HG02884 (cell line): ENCODE results near the gene PRR5.

Experiments
- ATAC-seq: cut with Tn5 transposase; IDR thresholded peaks from one replicate; pipeline ENCODE4 v1.9.1; 2021; ENCODE audit warnings: mild to moderate bottlenecking, moderate library complexity; ENCODE audit not compliant: unreplicated experiment

PRR5 gene

GRCh38 chr22:44711690-44712555 lies 9.9 kb downstream of the PRR5 start:
- ATAC-seq: no peak

GRCh38 chr22:44712962-44713361 lies 11.0 kb downstream of the PRR5 start:
- no peak for ATAC-seq

DNA sequence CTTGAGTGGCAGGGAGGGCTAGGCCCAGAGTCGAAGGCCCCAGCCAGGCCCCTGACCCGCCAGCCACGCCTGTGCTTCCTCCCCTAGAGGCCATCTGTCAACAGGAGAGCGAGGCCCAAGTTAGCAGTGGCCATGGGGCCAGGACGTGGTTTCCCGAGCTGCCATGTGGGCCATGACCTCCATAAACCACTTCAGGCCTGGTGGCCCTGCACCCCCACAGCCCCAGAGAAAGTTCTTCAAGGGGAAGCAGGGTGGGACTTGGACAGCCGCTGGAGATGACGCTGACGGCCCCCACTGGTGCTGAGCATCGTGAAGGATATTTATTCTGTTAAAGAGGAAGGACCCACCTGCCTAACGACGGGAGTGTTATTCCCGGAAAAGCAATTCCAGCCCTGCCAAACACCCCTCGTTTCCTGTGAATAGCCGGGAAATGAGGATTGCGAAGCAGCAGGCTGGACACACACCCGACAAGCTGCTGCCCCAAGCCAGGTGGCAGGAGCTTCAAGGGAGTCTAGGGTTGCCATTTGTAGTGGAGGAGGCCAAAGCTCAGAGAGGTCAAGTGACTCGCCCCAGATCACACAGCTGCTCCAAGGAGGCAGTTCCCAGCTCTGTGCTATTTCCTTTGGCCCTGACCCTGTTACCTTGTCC lies 12.8 kb downstream of the PRR5 start:
- no peak for ATAC-seq

DNA sequence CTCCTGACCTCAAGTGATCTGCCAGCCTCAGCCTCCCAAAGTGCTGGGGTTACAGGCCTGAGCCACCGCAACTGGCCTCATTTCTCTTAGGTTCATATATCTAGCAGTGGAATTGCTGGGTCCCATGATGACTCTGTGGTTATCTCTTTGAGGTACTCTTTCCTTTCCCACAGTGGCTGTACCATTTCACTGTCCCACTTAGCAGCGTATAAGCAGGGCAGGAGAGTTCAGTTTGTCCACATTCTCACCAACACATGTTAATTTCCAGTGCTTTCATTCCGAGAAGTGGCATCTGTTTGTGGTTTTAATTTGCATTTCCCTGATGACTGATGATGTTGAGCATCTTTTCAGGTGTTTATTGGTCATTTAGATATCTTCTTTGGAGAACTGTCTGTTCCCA lies 16.4 kb downstream of the PRR5 start:
- ATAC-seq: no peak

- ATAC-seq: no peak
Measured at GRCh38 chr22:44719586-44720368, 17.8 kb downstream of the PRR5 start.

DNA sequence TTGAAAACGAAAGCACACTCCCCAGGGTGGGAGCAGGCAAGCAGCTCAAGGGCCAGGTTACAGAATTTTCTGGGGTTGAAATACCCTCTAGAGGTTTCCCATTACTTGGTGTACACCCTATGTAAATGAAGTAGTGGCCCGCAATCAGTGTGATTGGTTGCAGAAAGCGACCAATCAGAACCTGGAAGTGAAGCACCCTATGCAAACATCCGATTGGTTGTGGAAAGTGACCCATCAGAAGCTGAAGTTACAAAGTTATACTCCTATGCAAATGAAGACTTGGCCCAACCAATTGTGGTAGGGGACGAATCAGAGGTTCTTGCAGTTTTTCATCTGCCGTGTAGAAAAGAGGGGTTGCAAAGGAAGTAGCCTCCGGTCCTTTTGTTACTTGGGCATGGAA lies 19.2 kb downstream of the PRR5 start:
- ATAC-seq: no peak

DNA sequence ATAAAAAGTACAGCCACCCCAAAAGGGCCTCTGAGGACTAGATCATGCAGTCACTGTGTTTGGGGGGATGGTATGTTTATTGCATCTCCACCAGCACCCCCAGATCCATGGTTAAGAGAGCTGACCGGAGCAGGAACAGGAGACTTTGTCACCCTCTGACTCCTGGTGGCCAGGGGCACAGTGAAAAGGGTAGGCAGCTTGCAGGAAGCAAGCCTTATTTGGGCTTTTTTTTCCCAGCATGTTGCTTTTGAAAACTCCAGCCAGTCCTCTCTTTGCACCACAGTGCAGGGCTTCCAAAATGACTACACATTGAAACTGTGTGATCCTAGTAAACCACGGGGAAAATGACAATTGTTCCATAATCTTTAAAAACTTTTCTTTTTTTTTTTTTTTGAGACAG lies 20.6 kb downstream of the PRR5 start:
- no peak for ATAC-seq

DNA sequence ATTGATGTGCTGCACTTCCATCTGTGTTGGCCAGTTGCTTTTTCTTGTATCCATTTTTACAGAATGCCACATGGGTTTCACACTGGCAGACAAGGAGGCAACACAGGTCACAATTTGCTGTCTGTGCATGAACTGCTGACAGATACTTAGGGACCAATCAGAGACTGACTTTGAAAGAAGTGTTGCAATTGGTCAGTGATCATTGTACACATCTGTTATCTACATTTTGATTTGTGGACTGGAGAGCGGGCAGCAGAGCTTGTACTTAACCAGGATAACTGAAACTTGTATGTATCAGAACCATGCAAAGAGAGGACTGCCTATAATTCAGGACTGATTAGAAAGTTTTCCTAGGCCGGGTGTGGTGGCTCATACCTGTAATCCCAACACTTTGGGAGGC lies 21.8 kb downstream of the PRR5 start:
- no peak for ATAC-seq

DNA sequence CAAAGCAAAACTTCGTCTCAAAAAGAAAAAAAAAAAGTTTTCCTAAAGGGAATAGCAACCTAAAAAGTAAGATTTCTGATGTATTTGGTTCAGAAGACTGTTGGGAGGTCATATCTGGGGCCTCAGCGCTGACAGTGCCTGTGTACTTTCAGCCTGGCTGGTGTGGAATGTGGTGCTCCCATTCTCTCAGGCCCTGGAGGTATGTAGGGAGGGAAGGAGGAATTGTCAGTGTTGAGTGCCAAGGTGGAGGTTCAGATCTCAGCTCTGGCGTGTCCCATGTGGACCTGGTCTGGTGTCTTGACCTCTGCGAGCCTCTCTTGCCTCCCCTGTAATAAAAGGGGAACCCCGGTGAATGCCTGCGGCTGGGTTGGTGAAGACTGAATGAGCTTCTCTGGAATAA lies 22.4 kb downstream of the PRR5 start:
- ATAC-seq: no peak

DNA sequence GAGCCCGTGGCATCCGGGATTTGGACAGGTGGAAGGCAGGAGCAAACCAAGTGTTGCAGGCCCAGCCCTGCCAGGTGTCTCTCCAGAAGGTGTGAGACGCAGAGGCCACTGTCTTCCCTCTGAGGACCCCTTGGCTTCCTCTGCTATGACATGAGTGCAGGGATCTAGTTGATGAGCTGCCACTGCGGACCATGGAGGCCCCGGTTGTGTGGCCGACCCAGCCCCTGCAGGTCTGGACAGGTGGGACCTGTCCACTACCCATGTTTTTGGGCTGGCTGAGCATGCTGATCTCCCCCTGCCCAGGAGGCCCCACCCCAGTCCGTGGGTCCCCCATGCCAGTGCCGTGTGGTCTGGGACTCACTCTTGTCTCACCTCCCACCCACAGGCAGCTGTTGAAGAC lies 22.9 kb downstream of the PRR5 start:
- ATAC-seq: no peak

- no peak for ATAC-seq
Measured at GRCh38 chr22:44726439-44726838, 24.4 kb downstream of the PRR5 start.

DNA sequence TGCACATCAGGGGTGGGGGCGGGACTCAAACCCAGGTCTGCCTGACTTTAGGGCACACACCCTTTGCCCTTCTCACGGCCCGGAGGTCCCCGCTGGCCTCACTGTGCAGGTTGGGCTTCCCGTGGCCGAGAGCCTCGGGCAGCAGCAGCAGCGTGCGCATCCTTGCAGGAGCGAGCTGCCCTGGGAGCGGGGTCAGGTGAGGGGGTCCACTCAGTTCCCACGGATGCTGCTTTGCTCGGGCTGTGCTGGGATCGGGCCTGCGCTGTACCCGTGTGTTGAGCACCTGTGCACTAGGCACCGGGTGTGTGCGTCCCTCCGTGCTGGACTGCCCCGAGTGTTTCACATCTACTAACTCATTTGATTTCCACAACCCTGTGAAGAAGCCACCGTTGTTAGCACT lies 25.1 kb downstream of the PRR5 start:
- ATAC-seq: no peak

GRCh38 chr22:44727709-44728108 lies 25.7 kb downstream of the PRR5 start:
- no peak for ATAC-seq

DNA sequence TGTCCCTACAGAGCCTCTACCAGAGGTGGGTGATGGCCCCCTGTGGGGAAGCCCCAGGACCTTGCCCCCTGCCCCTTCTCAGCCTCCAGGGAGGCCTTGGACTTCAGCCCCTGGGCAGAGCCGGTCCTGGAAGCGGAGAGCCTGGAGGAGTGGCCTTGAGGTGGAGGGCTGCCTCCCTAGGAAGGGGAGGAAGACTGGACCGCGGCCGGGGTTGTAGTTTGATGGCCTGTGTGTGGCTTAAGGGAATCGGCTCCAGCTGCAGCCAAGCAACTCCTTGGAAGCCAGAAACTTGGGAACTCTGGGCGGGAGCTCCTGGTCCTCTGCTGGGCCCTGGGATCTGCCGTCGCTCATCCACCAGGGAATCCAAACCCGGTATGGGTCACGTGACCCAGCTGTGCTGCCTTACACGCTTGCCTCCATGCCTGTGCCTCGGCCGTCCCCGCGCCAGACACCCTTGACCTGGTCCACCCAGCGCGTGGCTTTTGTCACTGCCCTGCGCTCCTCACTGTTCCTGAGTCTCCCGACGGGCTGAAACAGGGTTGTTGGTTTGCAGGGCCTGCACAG lies 26.8 kb downstream of the PRR5 start:
- ATAC-seq: no peak

GRCh38 chr22:44729391-44730021 lies 27.5 kb downstream of the PRR5 start:
- ATAC-seq: no peak

- ATAC-seq: no peak
Measured at GRCh38 chr22:44730022-44730393, 28.0 kb downstream of the PRR5 start.

DNA sequence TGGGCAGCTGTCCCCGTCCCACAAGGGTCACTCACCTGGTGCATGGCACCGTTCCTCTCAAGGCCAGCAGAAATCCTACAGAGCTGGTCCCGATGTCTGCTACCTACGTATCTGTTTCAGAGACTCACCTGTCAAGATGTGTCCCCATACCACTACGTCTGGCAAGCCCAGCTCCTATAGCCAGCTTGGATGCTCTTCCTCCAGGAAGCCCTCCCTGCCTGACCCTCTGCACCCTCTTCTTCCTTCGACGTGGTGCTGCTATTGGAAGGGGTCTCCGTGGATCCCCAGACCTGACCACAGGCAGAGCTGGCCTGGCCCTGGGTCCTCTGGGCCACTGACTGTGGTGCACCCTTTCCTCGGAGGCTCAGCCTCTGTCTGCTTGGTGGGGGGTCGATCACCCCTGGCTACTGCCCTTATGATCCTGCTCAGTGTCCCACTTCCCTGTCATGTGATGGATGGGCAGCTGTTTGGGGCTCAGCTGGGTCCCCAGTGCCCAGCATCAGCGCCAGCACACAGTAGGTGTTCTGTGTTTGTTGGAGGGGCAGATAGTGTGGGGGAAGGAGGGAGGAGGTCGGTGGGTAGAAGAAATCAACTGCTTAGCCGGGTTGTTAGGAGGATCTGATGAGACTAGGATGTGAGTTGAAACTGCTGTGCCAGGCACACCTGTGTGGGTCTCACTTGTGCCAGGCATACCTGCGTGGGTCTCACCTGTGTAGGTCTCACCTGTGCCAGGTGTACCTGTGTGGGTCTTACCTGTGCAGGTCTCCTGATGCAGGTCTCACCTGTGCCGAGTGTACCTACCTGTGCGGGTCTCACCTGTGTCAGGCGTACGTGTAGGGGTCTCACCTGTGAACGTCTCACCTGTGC lies 28.7 kb downstream of the PRR5 start:
- ATAC-seq: no peak

DNA sequence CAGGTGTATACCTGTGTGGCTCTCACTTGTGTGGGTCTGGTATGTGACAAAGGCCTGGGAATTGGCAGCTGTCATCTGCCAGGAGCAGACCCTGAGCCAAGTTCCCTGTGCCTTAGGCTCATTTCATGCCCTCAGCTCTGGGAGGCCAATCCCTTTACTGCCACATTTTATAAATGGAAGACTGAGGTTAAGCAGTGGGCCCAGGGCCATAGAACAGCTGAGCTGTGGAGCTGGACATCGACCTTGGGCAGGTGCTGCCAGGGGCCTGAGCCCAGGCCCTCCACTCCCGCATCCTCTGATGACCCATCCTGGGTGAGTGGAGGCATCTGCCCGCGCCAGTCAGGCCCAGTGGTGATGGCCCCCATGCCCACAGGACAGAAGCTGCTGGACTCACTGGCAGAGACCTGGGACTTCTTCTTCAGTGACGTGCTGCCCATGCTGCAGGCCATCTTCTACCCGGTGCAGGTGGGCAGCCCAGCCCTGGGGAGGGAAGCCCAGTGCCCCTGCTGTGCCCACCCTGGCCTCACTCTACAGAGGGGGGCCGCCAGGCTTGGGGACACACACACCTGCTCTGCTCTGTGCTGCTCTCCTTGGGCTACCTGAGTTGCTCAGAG lies 29.5 kb downstream of the PRR5 start:
- ATAC-seq: no peak

GRCh38 chr22:44732017-44732561 lies 30.1 kb downstream of the PRR5 start:
- no peak for ATAC-seq
